GM19193 (cell line): Measurements from ENCODE around the gene RARB.

Experiments
- POLR2A ChIP-seq: IDR thresholded peaks from 4 replicates; pipeline ENCODE4 v1.6.1; 2011; ENCODE audit not compliant: insufficient read depth, insufficient read length; ENCODE audit errors: extremely low read depth

RARB gene

DNA sequence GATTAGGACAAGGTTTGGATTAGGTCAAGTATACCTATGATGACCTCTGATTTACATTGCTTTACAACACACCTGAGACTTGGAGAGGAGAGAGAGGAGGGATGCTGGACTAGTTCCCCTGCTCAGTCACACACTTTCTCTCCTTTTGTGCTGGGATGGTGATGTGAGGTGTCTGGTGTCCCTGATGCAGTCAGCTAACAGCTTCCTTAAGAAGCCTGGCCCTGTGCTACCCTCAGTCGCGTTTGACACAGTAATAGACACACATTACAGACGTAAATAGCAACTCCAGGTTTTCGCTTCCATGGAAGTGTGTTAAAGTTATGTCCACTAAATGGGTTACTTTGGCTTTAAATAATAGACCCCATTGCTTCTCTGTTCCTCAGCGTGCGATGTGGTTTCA lies 58.9 kb downstream of the RARB start:
- TF ChIP-seq POLR2A: no peak

DNA sequence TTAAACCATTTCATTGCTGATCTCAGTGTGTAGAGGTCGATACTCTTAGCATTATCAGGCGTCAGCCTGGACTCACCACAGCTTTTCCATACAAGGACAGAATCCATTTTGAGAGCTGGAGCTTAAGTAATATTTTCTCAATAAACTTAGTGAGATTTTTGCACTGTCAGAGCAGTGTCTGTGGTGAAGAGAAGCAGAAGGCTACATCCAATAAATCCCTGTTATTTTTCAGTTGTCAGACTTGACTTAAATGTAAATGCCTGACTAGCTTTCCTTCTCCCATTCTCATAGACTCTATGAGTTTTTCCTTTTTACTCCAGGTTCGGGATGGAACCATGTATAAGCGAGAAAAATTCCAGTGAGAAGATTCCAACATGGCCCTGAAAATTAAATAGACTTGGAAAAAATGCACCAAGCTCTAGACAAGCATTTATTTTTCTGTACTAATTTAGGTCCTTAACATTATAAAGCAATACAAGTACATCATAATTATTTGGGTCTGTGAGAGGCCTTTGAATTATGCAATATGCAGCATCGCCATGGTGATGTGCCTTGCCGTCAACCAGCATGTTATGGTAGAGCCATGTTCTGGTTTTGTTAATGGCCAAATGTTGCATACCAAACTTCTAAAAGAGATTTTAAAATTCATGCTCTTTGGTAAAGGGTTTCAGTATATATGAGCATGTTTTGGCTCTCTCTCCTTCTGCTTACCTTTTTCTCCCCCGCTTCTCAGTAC lies 62.0 kb downstream of the RARB start:
- TF ChIP-seq POLR2A: no peak

GRCh38 chr3:25493246-25493645 lies 65.2 kb downstream of the RARB start:
- TF ChIP-seq POLR2A: no peak

DNA sequence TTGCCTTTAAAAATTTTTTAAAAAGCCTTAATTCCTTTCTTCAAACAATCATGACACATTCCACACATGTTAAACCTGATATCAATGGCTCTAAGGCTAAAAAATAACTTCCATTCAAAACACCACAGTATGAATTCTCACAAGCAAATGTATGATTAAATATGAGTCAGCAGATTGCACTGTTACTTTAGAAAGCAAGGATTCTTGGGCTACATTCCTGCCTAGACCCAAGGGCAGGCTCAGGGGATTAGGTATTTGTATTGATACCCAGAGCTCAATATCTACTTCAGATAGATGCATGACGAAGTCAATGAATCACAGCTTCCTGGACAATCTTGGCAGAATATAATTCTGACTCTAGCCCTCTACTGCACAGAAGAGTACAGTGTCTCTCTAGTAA lies 65.7 kb downstream of the RARB start:
- no peak for TF ChIP-seq POLR2A

DNA sequence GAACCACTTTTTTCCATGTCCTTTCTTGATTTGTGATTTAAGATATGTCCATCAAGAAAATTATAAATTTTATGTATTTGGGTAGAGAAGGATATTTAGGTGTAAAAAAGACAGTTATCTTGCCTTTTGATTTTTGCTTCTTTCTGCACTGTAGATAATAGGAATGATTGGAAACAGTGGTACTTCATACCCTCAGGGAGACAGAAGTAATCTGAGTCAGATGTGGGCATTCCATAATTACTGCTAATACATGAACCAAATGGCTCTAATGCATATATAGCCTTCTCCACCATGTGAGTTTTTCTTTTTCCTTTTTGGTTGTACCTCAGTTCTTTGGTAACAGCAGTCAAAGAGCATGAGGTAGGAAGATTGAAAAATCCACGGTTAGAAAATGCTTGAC lies 67.2 kb downstream of the RARB start:
- no peak for TF ChIP-seq POLR2A

GRCh38 chr3:25495726-25496253 lies 67.7 kb downstream of the RARB start:
- no peak for TF ChIP-seq POLR2A

DNA sequence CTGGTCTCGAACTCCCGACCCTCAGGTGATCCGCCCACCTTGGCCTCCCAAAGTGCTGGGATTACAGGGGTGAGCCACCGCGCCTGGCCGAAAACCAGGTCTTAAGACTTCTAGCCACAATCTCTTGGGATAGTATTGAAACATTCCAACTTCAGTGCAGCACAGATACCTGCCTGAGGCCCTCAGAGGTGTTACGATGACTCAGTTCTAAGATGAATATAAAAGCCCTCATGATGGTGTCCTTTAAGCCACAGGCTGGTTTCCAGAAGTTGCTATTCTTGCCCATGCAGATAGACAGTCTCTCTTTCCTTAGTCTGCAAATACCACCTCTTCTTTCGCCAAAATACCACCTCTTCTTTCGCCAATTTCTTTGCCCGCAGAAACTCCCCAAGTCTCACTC lies 69.0 kb downstream of the RARB start:
- no peak for TF ChIP-seq POLR2A

- no peak for TF ChIP-seq POLR2A
These were observed 72.7 kb downstream of the RARB start for GRCh38 chr3:25500706-25501210.

DNA sequence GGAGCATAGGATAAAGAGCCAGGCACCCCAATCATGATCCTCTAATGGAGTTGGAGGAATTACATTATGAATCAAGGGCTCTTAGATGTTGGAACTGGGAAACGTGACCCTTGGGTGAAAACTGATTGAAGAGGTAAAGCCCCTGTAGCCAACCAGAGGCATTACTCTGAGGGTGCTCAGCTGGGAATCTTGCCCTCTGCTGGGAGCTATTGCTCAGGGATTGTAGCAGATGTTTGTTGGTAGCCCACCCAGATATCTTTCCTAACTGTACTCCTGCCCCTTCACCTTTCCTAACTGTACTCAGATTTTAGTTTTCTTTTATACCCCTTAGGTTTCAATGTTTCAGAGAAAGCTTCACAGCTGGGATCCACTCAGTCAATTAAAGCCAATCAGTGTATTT lies 74.2 kb downstream of the RARB start:
- no peak for TF ChIP-seq POLR2A

GRCh38 chr3:25503898-25504301 lies 75.8 kb downstream of the RARB start:
- no peak for TF ChIP-seq POLR2A

- TF ChIP-seq POLR2A: no peak
These were observed 77.5 kb downstream of the RARB start for GRCh38 chr3:25505581-25505980.

GRCh38 chr3:25507811-25508210 lies 79.7 kb downstream of the RARB start:
- TF ChIP-seq POLR2A: no peak

GRCh38 chr3:25508433-25508832 lies 80.4 kb downstream of the RARB start:
- TF ChIP-seq POLR2A: no peak

GRCh38 chr3:25508901-25509300 lies 80.8 kb downstream of the RARB start:
- TF ChIP-seq POLR2A: no peak

DNA sequence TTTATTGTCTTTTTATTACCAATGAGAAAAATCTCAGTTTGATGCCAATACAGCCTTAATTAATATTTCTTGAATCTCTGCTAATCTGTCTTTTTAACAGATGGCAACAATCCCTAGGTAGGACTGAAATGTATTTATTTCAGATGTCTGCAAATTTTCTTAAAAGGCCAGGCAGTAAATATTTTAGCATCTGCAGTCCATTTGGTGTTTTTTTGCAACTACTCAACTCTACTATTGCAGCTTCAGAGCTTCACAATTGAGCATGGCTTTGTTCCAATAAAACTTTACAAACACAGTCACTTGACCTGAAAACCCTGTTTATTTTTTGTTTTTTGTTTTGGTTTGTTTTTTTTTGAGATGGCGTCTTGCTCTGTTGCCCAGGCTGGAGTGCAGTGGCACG lies 82.7 kb downstream of the RARB start:
- TF ChIP-seq POLR2A: no peak

- no peak for TF ChIP-seq POLR2A
These were observed 84.1 kb downstream of the RARB start for GRCh38 chr3:25511972-25512721.
